Middle frontal gyrus (tissue), 1 donor: ENCODE results near the gene WWC2.

Experiments
- DNase-seq: peaks from one replicate; pipeline ENCODE4 v3.0.0-alpha.2; 2015; ENCODE audit warnings: low spot score; ENCODE audit errors: extremely low spot score

Gene WWC2

GRCh38 chr4:183200453-183200852, 101.4 kb downstream of the WWC2 start:
- no peak for DNase-seq

- no peak for DNase-seq
Observed at GRCh38 chr4:183201331-183201730, 102.3 kb downstream of the WWC2 start.

- DNase-seq: no peak
Observed at GRCh38 chr4:183202523-183202922, 103.5 kb downstream of the WWC2 start.

DNA sequence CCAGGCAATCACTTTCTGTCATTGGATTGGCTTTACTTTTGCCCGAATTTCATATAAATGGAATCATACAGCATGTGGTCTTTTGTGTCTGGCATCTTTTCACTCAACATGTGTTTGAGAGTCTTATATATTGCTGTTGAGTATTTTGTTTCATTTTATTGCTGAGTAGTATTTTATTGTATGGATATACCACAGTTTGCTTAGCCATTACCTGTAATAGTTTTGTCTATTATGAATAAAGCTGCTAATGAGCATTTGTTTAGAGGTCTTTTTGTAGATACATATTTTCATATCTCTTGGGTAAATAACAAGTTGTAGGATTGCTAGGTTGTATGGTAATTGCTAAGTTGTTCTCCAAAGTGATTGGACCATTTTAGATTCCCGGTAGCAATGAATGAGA, 105.7 kb downstream of the WWC2 start:
- no peak for DNase-seq

DNA sequence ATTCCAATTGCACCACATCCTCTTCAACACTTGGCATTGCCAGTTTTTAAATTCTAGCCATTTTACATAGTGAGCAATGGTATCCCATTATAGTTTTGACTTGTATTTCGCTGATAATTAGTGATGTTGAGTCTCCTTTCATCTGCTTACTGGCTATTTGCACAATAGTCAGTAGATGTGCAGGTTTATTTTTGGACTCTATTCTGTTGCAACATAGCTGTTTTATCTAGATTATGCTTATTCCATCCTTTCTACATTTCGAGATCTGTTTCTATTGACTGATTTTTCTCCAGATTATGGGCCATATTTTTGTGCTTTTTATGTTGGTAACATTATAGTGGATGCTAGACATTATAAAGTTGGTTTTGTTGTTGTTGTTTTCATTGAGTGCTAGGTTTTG, 106.1 kb downstream of the WWC2 start:
- DNase-seq: no peak

DNA sequence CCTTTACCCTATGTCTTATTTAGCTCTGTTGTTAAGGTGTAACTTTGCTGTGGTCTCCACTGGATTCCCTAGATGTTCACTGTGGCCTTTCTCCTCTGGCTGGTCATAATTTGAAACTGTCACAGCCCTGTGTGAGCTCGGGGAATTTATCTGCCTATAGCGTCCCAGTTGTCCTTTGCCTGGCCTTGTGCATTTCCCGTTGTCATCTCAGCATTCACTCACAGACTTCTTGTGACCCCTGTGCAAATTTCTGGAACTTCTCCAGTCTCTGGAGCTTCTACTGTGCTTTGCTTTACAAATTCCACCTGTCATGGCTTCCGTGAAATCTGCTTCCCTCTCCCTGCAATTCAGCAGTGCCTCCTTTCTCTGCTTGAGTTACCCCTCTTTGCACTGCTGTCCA, 106.7 kb downstream of the WWC2 start:
- DNase-seq: no peak

GRCh38 chr4:183211533-183211932, 112.5 kb downstream of the WWC2 start:
- DNase-seq: no peak

GRCh38 chr4:183213996-183214395, 114.9 kb downstream of the WWC2 start:
- DNase-seq: no peak

- no peak for DNase-seq
Observed at GRCh38 chr4:183214912-183215488, 115.9 kb downstream of the WWC2 start.

DNA sequence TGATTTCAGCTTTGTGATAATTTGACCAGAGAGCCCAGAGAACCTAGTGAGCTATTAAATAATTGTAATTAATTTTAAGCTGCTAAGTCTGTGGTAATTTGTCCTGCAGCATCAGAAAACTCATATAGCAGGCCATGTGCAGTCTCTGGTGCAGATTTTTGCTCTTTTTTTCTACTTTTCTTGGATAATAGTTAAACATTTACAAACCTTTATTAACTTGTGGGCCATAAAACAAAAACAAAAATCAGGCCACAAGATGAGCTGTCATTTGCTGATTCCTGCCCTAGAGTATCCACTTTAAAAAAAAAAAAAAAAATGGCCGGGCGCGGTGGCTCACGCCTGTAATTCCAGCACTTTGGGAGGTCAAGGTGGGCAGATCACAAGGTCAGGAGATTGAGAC, 121.2 kb downstream of the WWC2 start:
- no peak for DNase-seq

DNA sequence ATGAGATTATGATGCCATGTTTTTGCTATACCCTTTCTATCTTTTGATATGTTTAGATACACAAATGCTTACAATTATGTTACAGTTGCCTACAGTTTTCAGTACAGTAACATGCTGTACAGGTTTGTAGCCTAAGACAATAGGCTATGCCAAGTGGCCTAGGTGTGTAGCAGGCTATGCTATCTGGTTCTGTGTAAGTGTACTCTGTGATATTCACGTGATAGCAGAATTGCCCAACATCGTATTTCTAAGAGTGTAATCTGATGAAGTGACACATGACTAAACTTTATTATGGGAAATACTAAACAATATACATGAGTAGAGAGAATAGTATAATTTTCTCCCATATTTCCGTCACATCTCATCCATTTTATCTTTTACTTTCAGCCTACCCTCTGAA, 124.0 kb downstream of the WWC2 start:
- DNase-seq: no peak

- no peak for DNase-seq
Observed at GRCh38 chr4:183229397-183229796, 130.3 kb downstream of the WWC2 start.

DNA sequence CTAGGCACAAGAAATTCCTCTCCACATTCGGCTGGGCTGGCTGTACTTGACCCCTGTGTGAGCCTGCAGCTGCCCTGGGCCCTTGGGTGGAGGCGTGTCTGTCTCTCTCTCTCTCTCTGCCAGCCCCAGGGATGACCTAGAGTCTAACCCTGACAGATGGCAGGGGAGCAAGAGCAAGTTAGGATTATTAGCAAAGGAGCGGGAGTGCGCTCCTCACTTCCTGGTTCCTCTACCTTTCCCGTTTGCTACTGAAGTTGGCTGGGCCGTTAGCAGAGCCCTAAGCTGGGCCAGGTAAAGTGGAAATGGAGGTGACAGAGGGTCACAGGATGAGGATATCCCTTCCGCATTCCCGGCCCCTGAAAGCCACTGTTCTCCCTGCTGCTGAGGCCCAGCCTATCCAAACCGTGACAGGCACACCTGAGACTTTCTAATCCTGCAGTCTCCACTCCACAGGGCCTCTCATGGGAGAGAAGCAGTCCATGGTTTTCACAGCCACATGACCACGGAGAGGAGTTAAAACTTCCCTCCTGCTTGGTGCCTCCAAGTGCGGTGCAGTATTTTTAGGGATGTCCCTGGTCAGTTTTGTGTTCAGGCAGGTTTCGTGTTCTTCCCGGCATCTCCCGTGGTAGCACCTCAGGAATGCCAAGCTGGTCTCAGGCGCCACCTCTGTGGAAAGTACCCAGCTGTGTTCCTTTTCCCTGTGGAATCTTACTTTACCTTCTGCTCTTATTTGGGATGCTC, 141.7 kb downstream of the WWC2 start:
- DNase-seq: no peak

DNA sequence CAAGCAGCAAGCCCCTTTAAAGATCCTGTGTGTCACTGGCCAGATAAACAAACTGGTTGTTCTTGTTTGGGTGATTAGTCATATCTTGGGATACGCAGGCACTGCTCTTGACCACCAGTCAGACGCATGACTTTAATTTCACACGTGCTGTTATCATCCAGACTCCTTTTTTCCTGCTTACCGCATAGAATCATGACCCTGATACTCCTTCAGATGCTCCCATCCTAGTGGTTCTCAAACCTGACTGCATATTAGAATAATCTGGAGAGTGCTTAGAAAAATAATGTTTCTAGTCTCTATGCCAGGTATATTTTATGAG, 142.2 kb downstream of the WWC2 start:
- DNase-seq: no peak

DNA sequence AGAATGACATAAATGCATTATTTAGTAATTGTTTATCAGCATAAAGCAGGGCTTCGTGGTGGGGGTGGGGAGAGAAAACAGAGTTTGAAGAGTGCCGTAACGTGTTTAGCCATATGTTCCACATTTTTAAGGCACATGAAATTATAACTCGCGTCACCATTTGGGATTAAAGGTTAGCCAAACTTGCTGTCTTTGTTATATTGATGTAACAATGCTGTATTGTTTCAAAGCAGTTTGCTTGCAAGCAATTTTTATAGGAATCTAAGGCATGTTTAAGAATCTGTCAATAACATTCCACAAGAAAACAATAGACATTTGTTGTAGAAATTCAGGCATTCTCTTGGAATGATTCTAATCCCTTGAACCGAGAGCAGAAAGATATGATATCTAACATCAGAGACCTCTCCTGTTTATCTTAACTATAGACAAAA, 142.7 kb downstream of the WWC2 start:
- no peak for DNase-seq

- DNase-seq: no peak
Observed at GRCh38 chr4:183242291-183242690, 143.2 kb downstream of the WWC2 start.

GRCh38 chr4:183244019-183244418, 145.0 kb downstream of the WWC2 start:
- no peak for DNase-seq

DNA sequence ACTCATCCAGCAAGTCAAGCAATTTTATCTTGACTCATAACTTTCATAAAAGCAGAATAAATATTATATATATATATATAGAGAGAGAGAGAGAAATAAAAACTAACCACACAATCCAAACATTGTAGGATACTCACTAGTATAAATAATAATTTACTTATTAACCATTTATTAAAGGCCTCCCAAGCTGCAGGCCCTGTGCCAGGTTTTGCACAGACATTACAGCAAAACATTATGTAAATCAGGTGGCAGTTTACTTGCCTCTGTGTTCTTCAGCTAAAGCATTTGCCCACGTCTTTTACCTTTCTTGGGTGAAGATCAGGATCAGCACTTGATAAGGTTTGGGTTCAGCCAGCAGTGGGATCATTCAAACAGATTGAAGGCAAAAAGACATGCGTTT, 145.4 kb downstream of the WWC2 start:
- no peak for DNase-seq

GRCh38 chr4:183248201-183248600, 149.1 kb downstream of the WWC2 start:
- no peak for DNase-seq

DNA sequence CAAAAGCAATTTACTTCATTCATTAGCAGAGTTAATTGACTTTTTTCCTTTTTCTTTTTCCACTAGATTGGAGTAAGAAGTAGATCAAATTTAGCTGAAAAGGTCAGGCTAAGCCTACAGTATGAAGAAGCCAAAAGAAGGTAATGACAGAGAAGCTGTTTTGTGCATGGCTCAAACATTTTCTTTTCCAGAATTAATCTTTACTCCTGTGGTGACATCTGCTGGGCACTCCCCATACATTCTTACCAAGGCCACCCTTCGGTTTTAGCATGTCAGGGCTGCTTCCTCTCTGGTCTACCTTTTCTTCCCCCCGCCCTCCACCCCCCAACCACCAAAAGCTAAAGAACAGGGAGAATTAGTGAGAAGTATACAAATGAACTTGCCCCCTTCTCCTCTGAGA, 150.8 kb downstream of the WWC2 start:
- DNase-seq: no peak

- no peak for DNase-seq
Observed at GRCh38 chr4:183250831-183251230, 151.8 kb downstream of the WWC2 start.

DNA sequence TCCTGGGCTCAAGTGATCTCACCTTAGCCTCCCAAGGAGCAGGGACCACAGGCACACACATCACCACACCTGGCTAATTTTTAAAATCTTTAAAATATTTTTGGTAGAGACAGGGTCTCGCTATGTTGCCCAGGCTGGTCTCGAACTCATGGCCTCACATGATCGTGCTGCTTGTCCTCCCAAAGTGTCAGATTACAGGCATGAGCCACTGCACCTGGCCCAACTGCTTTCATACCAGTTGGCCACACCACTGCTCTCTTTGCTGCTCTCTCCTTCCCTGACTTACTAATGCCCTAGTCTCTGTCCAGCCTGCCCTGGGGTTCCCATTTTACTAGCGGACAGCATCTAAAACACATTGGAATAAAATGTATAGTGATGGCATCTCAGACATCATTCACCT, 153.9 kb downstream of the WWC2 start:
- DNase-seq: no peak

DNA sequence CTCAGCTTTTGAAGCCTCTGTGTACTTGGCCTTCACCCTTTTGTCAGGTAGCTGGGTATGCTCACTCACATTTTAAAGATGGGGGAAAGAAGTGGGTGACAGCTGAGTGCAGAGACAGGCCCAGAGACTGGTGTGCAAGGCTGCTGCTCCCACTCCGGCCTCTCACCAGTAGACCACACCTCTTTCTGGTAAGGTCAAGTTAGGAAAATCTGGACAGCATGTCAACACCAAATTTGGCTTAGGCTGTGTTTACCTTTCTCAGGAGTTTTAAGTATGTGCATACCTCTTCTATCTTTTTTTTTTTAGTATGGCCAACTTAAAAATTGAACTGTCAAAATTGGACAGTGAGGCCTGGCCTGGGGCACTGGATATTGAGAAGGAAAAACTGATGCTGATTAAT, 154.4 kb downstream of the WWC2 start:
- no peak for DNase-seq

DNA sequence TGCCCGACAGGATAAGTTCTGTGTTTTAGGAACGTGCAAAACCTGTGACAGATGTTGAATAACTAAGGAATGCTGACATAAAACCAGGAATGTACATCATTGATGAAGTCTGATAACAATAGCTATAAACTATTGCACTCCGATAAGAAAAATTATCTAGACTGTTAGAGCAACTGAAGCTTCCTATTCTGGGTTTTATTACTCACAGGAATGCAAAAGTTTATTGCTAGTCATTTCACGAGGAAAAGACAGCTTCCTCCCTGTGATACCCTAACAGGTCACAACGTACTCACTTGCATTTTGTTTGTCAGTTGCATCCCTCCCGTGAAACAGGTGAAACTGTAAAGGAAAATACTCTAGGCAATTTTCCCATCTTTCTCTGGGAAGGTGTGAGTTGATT, 155.1 kb downstream of the WWC2 start:
- DNase-seq: no peak
